Erythroblast (primary cell): ENCODE results near the gene SNX11.

Source experiments
- GATA1 ChIP-seq: IDR thresholded peaks from 2 replicates; pipeline ENCODE4 v1.6.1; 2011; ENCODE audit warnings: low read depth, mild to moderate bottlenecking, control low read depth, low read length, moderate library complexity
- POLR2A ChIP-seq: IDR thresholded peaks from 2 replicates; pipeline ENCODE4 v1.6.1; 2011; ENCODE audit warnings: mild to moderate bottlenecking, low read length

DNA sequence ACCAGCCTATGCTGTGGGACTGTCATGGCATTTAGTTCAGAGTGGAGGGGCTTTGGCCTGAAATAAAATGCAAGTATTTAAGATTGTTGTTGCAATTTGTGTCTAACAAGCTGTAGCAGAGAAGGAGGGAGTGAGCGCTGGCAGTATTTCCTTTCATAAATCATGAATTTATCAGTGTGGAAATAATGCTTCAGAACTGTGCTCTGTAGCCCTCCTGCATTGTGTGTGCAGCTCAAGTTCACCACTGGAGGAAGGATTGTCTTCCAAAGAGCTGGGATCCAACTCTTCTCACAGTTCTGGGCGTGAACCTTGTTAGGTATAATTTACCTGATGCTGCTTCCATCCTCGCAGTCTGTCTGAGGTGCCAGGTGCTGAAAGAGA, 15.1 kb downstream of the SNX11 start:
- no peak for TF ChIP-seq POLR2A
- TF ChIP-seq GATA1 = no peak
